PFSK-1 (cell line): ENCODE measurements around the gene TRHDE.

ENCODE experiments used
- POLR2AphosphoS5 ChIP-seq: IDR thresholded peaks from 2 replicates; pipeline ENCODE4 v1.6.1; 2012; ENCODE audit warnings: low read depth, mild to moderate bottlenecking, control low read depth, low read length, moderate library complexity
- SIN3A ChIP-seq: IDR thresholded peaks from 2 replicates; pipeline ENCODE4 v1.6.1; 2012; ENCODE audit warnings: mild to moderate bottlenecking, low read length, moderate library complexity, borderline replicate concordance; ENCODE audit not compliant: insufficient read depth
- TAF1 ChIP-seq: IDR thresholded peaks from 2 replicates; pipeline ENCODE4 v1.6.1; 2012; ENCODE audit warnings: low read length, control low read depth, borderline replicate concordance; ENCODE audit not compliant: insufficient read depth

- TF ChIP-seq POLR2AphosphoS5 = no peak
- TF ChIP-seq SIN3A = no peak
- no peak for TF ChIP-seq TAF1
Observed at GRCh38 chr12:72269491-72269890, 2.7 kb upstream of the TRHDE start.
